HL-60 (cell line): ENCODE data around the gene RAB31.
A peak's percentile ranks its signal among the peaks of the same experiment; 100 is the strongest.

Source experiments
- DNase-seq, 2 experiments: peaks; one replicate each; pipeline ENCODE4 v3.0.0-alpha.2; 2010 to 2020; ENCODE audit warnings: low read depth in 1 of 2, low spot score in 1 of 2
- H3K27ac ChIP-seq: fragments of 250-450 bp; sonication (Bioruptor Pico); replicated peaks from 2 replicates; pipeline ENCODE4 v1.5.1; 2020; ENCODE audit warnings: mild to moderate bottlenecking, moderate library complexity
- H3K27me3 ChIP-seq: fragments of 250-450 bp; sonication (Bioruptor Pico); 2 replicates; pipeline ENCODE4 v1.5.1; 2021; ENCODE audit warnings: mild to moderate bottlenecking, moderate library complexity; ENCODE audit not compliant: insufficient read depth, poor library complexity, severe bottlenecking
- H3K4me3 ChIP-seq: replicated peaks from 2 replicates; pipeline ENCODE4 v1.5.1; 2011; ENCODE audit warnings: mild to moderate bottlenecking, control low read depth, low read length; ENCODE audit not compliant: insufficient read depth
- CTCF ChIP-seq: IDR thresholded peaks from one replicate; pipeline ENCODE4 v1.5.1; 2011; ENCODE audit warnings: low read length, control low read depth, inconsistent platforms; ENCODE audit not compliant: insufficient read depth
- GABPA ChIP-seq: IDR thresholded peaks from 2 replicates; pipeline ENCODE4 v1.6.1; 2012; ENCODE audit warnings: low read depth
- POLR2AphosphoS5 ChIP-seq: IDR thresholded peaks from 2 replicates; pipeline ENCODE4 v1.6.1; 2012; ENCODE audit warnings: low read depth
- REST ChIP-seq: IDR thresholded peaks from 2 replicates; pipeline ENCODE4 v1.6.1; 2012; ENCODE audit warnings: low read depth; ENCODE audit not compliant: insufficient replicate concordance
- SPI1 ChIP-seq: IDR thresholded peaks from 2 replicates; pipeline ENCODE4 v1.6.1; 2012; ENCODE audit warnings: low read depth, mild to moderate bottlenecking, borderline replicate concordance

Gene RAB31

GRCh38 chr18:9757827-9758621 lies 49.9 kb downstream of the RAB31 start:
- no peak overlapping the region for H3K4me3 ChIP-seq
- no peaks in the 10 kb centered on the region for H3K27me3 ChIP-seq
- peak in 1 of 2 experiments; percentile 61 for DNase-seq
- no peak for TF ChIP-seq GABPA
- TF ChIP-seq SPI1 = no peak
- TF ChIP-seq POLR2AphosphoS5 = no peak
- no peak for TF ChIP-seq CTCF
- no peak for TF ChIP-seq REST
- peak overlapping the region; percentile 69 for H3K27ac ChIP-seq

DNA sequence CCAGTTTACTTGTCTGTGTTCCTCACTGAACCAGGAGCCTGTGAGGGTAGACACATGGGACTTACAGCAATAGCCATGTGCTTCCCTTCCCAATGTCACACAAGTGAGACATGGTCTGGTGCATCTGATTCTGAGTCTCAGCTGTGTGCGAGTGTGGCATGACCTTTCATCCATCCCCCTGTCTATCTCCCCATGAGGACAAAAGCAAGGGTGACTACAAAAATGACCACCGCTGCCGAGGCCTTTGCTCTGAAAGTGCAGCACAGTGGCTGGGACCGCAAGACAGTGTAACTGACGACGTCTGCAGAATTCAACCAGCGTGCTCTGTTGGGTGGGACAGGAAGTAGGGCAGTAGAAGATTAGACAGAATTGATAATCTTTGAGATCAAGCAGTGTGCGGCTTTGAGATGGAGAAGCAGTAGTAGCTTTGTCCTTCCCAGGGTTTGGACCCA lies 50.5 kb downstream of the RAB31 start:
- Histone ChIP-seq H3K27ac (peak overlapping the region; percentile 69), H3K4me3 (no peak overlapping the region), H3K27me3 (no peaks in the 10 kb centered on the region)
- DNase-seq = no peak
- TF ChIP-seq POLR2AphosphoS5 = no peak
- TF ChIP-seq CTCF = no peak
- no peak for TF ChIP-seq SPI1
- no peak for TF ChIP-seq REST
- TF ChIP-seq GABPA = no peak

GRCh38 chr18:9760641-9761040 lies 52.5 kb downstream of the RAB31 start:
- no peak overlapping the region for H3K4me3 ChIP-seq
- DNase-seq = no peak
- no peaks in the 10 kb centered on the region for H3K27me3 ChIP-seq
- H3K27ac ChIP-seq = peak overlapping the region; percentile 89
- TF ChIP-seq CTCF (no peak), SPI1 (no peak), GABPA (no peak), REST (no peak), POLR2AphosphoS5 (no peak)
